LHCN-M2 (cell line): Measurements from ENCODE around the gene CTNNA1. TPM values are rescaled to one million over a fixed set of nuclear protein-coding genes. Genes with fewer than 3 reads are reported as not detected.
"Not testable (repeated sequence)": the region's sequence is repeated elsewhere in the genome, so short reads cannot be mapped to it uniquely, and the experiment has no call there.

Experiments
- DNase-seq: peaks from one replicate; pipeline ENCODE4 v3.0.0-alpha.2; 2012; ENCODE audit warnings: low read depth
- total RNA-seq: library from RNA; depleted of rRNA; stranded (reverse); fragments of >200 nt; gene quantifications from 2 replicates; pipeline ENCODE4 v1.2.3, GENCODE V29; 2014

Gene CTNNA1
- total RNA-seq, 1 experiment from 2014 or later, result 232 TPM

GRCh38 chr5:138725153-138725817 is 27.9 kb upstream of the CTNNA1 start:
- DNase-seq, result no peak

- no peak for DNase-seq
Observed at GRCh38 chr5:138725818-138726416, 27.3 kb upstream of the CTNNA1 start.

- DNase-seq, result no peak
Observed at GRCh38 chr5:138726848-138727247, 26.4 kb upstream of the CTNNA1 start.

- not testable (repeated sequence) for DNase-seq
Observed at GRCh38 chr5:138730496-138730895, 22.7 kb upstream of the CTNNA1 start.

- DNase-seq, result no peak
Observed at GRCh38 chr5:138732466-138732865, 20.8 kb upstream of the CTNNA1 start.

- DNase-seq, result no peak
Observed at GRCh38 chr5:138732933-138733332, 20.3 kb upstream of the CTNNA1 start.

- DNase-seq, result no peak
Observed at GRCh38 chr5:138733509-138733908, 19.7 kb upstream of the CTNNA1 start.

- no peak for DNase-seq
Observed at GRCh38 chr5:138736293-138736692, 16.9 kb upstream of the CTNNA1 start.

- no peak for DNase-seq
Observed at GRCh38 chr5:138737494-138738265, 15.5 kb upstream of the CTNNA1 start.

- DNase-seq, result no peak
Observed at GRCh38 chr5:138738399-138738798, 14.8 kb upstream of the CTNNA1 start.

- DNase-seq, result no peak
Observed at GRCh38 chr5:138739938-138740337, 13.3 kb upstream of the CTNNA1 start.

GRCh38 chr5:138743484-138743883 is 9.7 kb upstream of the CTNNA1 start:
- no peak for DNase-seq

- DNase-seq, result no peak
Observed at GRCh38 chr5:138745268-138745667, 8.0 kb upstream of the CTNNA1 start.

- peak; percentile 19 for DNase-seq
Observed at GRCh38 chr5:138748630-138749081, 4.6 kb upstream of the CTNNA1 start.

- not testable (repeated sequence) for DNase-seq
Observed at GRCh38 chr5:138751344-138751743, 1.9 kb upstream of the CTNNA1 start.

- DNase-seq, result peak; percentile 32
Observed at GRCh38 chr5:138752341-138752950, 779 bp upstream of the CTNNA1 start.

GRCh38 chr5:138753794-138754698 is 821 bp downstream of the CTNNA1 start:
- DNase-seq, result peak; percentile 80

- no peak for DNase-seq
Observed at GRCh38 chr5:138754699-138755057, 1.5 kb downstream of the CTNNA1 start.

- DNase-seq, result no peak
Observed at GRCh38 chr5:138755084-138755748, 2.0 kb downstream of the CTNNA1 start.

GRCh38 chr5:138757061-138757776 is 4.0 kb downstream of the CTNNA1 start:
- DNase-seq, result no peak
